Endothelial cell of umbilical vein (primary cell): ENCODE results near the gene PPEF2. TPM values are rescaled to one million over a fixed set of nuclear protein-coding genes. Genes with fewer than 3 reads are reported as not detected.

ENCODE experiments used
- BruUV-seq: library from RNA; stranded (reverse); fragments of 400-500 nt; replicated peaks from 2 replicates; lab custom pipeline; 2021; lab: Mats Ljungman, UMichigan
- CTCF ChIA-PET: fragments of 300-600, 350-600 bp; sonication (Branson Sonifier 250); formaldehyde crosslinking; loops from one replicate; lab custom pipeline; 2021; ENCODE audit warnings: antibody characterized with exemption, inconsistent platforms; lab: Charles Lee
- POLR2A ChIA-PET: fragments of 300-600, 350-600 bp; sonication (Branson Sonifier 250); formaldehyde crosslinking; loops from one replicate; lab custom pipeline; 2021; ENCODE audit warnings: antibody characterized with exemption, inconsistent platforms; lab: Charles Lee
- DNase-seq: peaks from one replicate; pipeline ENCODE4 v3.0.0-alpha.2; 2011; ENCODE audit warnings: low read depth, low spot score
- FAIRE-seq: peaks from 2 replicates; lab custom pipeline; 2011; peaks lifted over from hg19 to GRCh38; lab: Jason Lieb, UNC
- H2AFZ ChIP-seq: 2 replicates; pipeline ENCODE4 v1.6.0; 2012; ENCODE audit warnings: low read depth, low read length, control low read depth, inconsistent platforms
- H3K27ac ChIP-seq: 2 replicates; pipeline ENCODE4 v1.5.1; 2011; ENCODE audit warnings: low read depth, mild to moderate bottlenecking, control low read depth, low read length, moderate library complexity; ENCODE audit not compliant: insufficient read depth
- H3K27me3 ChIP-seq, 2 experiments: 2 replicates each; pipeline versions ENCODE4 v1.6.0 to v1.6.1; 2011; ENCODE audit warnings: low read length in 2 of 2, mixed read lengths in 1 of 2; ENCODE audit not compliant: control insufficient read depth in 2 of 2, insufficient read depth in 2 of 2
- H3K36me3 ChIP-seq, 2 experiments: 2 replicates in 1 of 2; 3 replicates in 1 of 2; pipeline ENCODE4 v1.5.1; 2011; ENCODE audit warnings: low read length in 2 of 2, mild to moderate bottlenecking in 1 of 2, moderate library complexity in 1 of 2; ENCODE audit not compliant: control insufficient read depth in 2 of 2, insufficient read depth in 2 of 2; ENCODE audit errors: extremely low read depth in 1 of 2
- H3K4me1 ChIP-seq: 3 replicates; pipeline ENCODE4 v1.5.1; 2011; ENCODE audit warnings: mild to moderate bottlenecking, low read length; ENCODE audit not compliant: control insufficient read depth, insufficient read depth; ENCODE audit errors: extremely low read depth
- H3K4me2 ChIP-seq: 2 replicates; pipeline ENCODE4 v1.6.1; 2011; ENCODE audit warnings: low read length, control low read depth, mixed read lengths; ENCODE audit not compliant: insufficient read depth
- H3K4me3 ChIP-seq, 3 experiments: fragments of 200-600 bp in 1 of 3; sonication (generic), shearing (Covaris generic) in 1 of 3; replicated peaks in 1 of 3; 2 replicates each; pipeline ENCODE4 v1.5.1; 2011 to 2016; ENCODE audit warnings: control low read depth in 3 of 3, low read length in 3 of 3, mild to moderate bottlenecking in 2 of 3, inconsistent platforms in 1 of 3, low read depth in 1 of 3, moderate library complexity in 1 of 3; ENCODE audit not compliant: insufficient read depth in 1 of 3
- H3K79me2 ChIP-seq: 2 replicates; pipeline ENCODE4 v1.6.0; 2012; ENCODE audit warnings: low read length, inconsistent platforms; ENCODE audit not compliant: control insufficient read depth, insufficient read depth
- H3K9ac ChIP-seq: replicated peaks from 2 replicates; pipeline ENCODE3; 2011; ENCODE audit warnings: low read length, control low read depth; ENCODE audit not compliant: insufficient read depth; ENCODE audit errors: extremely low read depth
- H3K9me1 ChIP-seq: replicated peaks from 3 replicates; pipeline ENCODE4 v1.6.0; 2011; ENCODE audit warnings: mild to moderate bottlenecking, low read length; ENCODE audit not compliant: control insufficient read depth, insufficient read depth; ENCODE audit errors: extremely low read depth
- H3K9me3 ChIP-seq: replicated peaks from 2 replicates; pipeline ENCODE4 v1.5.1; 2012; ENCODE audit warnings: low read length, inconsistent platforms; ENCODE audit not compliant: control insufficient read depth, insufficient read depth
- H4K20me1 ChIP-seq: replicated peaks from 2 replicates; pipeline ENCODE3; 2011; ENCODE audit warnings: mild to moderate bottlenecking, low read length; ENCODE audit not compliant: control insufficient read depth, insufficient read depth; ENCODE audit errors: extremely low read depth
- EZH2 ChIP-seq: IDR thresholded peaks from 2 replicates; pipeline ENCODE4 v1.6.1; 2012; ENCODE audit warnings: borderline replicate concordance, low read depth, mild to moderate bottlenecking, moderate library complexity, low read length, inconsistent platforms; ENCODE audit not compliant: severe bottlenecking
- FOS ChIP-seq: IDR thresholded peaks from 2 replicates; pipeline ENCODE4 v1.6.1; 2011; ENCODE audit warnings: mild to moderate bottlenecking, low read length, moderate library complexity, borderline replicate concordance; ENCODE audit not compliant: insufficient read depth
- GATA2 ChIP-seq: IDR thresholded peaks from 2 replicates; pipeline ENCODE4 v1.7.0; 2011; ENCODE audit warnings: low read depth, mild to moderate bottlenecking, moderate library complexity, mixed read lengths, low read length; ENCODE audit not compliant: insufficient read length, insufficient read depth
- JUN ChIP-seq: IDR thresholded peaks from 2 replicates; pipeline ENCODE4 v1.6.1; 2011; ENCODE audit warnings: borderline replicate concordance, low read depth; ENCODE audit not compliant: insufficient read length, insufficient read depth
- MYC ChIP-seq: IDR thresholded peaks from one replicate; pipeline ENCODE4 v1.6.1; 2011; ENCODE audit warnings: mild to moderate bottlenecking, low read depth, low read length
- POLR2A ChIP-seq: IDR thresholded peaks from 2 replicates; pipeline ENCODE4 v1.6.1; 2012; ENCODE audit warnings: low read depth, mild to moderate bottlenecking, control low read depth, low read length
- POLR2AphosphoS5 ChIP-seq: IDR thresholded peaks from 2 replicates; pipeline ENCODE4 v1.6.1; 2012; ENCODE audit warnings: low read depth, mild to moderate bottlenecking, control low read depth, low read length, moderate library complexity; ENCODE audit not compliant: insufficient read depth
- dilution Hi-C: fragments of 300-500 bp; cut with MboI; formaldehyde crosslinking; loops from one replicate; pipeline ENCODE4 v1.15.0; 2019; ENCODE audit warnings: low sequenced_read_pairs; ENCODE audit not compliant: extremely low pct_ligation_motif_present
- intact Hi-C: fragments of 100-400 bp; cut with micrococcal nuclease; formaldehyde crosslinking; loops from one replicate; pipeline ENCODE4 v1.10.0; 2022
- polyA plus RNA-seq, 4 experiments: library from polyadenylated mRNA; depleted of rRNA in 3 of 4; stranded (reverse) in 3 of 4; unstranded in 1 of 4; fragments of >200 nt; gene quantifications; 2 replicates each; pipeline versions ENCODE4 v1.2.1 to v1.2.3, GENCODE V29; 2011 to 2012; ENCODE audit warnings: missing spikeins in 1 of 4
- total RNA-seq: library from RNA; stranded (reverse); gene quantifications from 2 replicates; pipeline ENCODE4 v1.2.3, GENCODE V29; 2021
- TF ChIP-seq, protein P1 (sequence below), 2 donors: IDR thresholded peaks; 1 replicate in 1 of 2; 2 replicates in 1 of 2; pipeline ENCODE4 v1.5.1; 2011; ENCODE audit warnings: low read length in 2 of 2, mild to moderate bottlenecking in 2 of 2, moderate library complexity in 2 of 2, control low read depth in 1 of 2, inconsistent platforms in 1 of 2, low read depth in 1 of 2; ENCODE audit not compliant: insufficient read depth in 1 of 2; ENCODE audit errors: extremely low read depth in 1 of 2
- TF ChIP-seq, protein P2 (sequence below): IDR thresholded peaks from 2 replicates; pipeline ENCODE4 v1.6.1; 2011; ENCODE audit not compliant: insufficient read depth, insufficient read length

Gene PPEF2
- total and polyA plus RNA-seq, 2 donors (not counting 3 experiments of a cell fraction or from before 2014, with no cell fraction given) = 0.23 TPM; not detected in 1

DNA sequence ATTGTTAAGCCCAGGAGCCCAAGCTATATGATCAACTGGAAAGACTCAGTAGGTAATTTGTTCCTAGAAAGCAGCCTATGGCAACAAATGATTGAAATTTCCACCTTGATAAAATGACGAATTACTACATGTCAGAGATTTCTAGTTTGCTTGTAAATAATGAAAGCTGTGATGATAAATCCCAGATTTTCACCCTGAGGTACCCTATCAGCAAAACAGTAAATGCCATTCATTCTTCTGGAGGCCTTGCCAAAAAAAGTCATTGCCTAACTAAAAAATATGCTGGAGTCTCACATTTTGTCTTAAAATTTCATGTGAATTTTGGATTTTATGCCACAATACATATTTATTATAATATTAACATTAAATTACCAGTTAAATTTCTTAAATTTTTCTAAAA is 71.3 kb downstream of the PPEF2 start:
- DNase-seq (no peak), FAIRE-seq (no peak)
- Histone ChIP-seq H3K27ac (no peak overlapping the region), H3K9me3 (no peaks in the 10 kb centered on the region), H3K79me2 (no peaks in the 10 kb centered on the region), H3K9me1 (no peaks in the 10 kb centered on the region), H4K20me1 (no peaks in the 10 kb centered on the region), H3K27me3 (peaks cover 0 to 2% of the 10 kb centered on the region in 2 experiments), H3K36me3 (no peaks in the 10 kb centered on the region), H3K4me2 (no peak overlapping the region), H3K4me1 (no peaks in the 10 kb centered on the region), H3K9ac (no peak overlapping the region), H2AFZ (no peak overlapping the region), H3K4me3 (no peak overlapping the region)
- dilution Hi-C loops (no loop called here), intact Hi-C loops (no loop called here)
- BruUV-seq = no TSS peak
- ChIA-PET POLR2A (no interaction called here), CTCF (interaction anchor here (4.6 kb wide), 1 partner anchor 17 kb away, joined by 24 read pairs; no protein-coding TSS in a partner anchor)
- no peak for TF ChIP-seq JUN
- no peak for TF ChIP-seq POLR2AphosphoS5
- no peak for TF ChIP-seq EZH2
- TF ChIP-seq FOS = no peak
- TF ChIP-seq GATA2 = no peak
- TF ChIP-seq, protein P1, sequence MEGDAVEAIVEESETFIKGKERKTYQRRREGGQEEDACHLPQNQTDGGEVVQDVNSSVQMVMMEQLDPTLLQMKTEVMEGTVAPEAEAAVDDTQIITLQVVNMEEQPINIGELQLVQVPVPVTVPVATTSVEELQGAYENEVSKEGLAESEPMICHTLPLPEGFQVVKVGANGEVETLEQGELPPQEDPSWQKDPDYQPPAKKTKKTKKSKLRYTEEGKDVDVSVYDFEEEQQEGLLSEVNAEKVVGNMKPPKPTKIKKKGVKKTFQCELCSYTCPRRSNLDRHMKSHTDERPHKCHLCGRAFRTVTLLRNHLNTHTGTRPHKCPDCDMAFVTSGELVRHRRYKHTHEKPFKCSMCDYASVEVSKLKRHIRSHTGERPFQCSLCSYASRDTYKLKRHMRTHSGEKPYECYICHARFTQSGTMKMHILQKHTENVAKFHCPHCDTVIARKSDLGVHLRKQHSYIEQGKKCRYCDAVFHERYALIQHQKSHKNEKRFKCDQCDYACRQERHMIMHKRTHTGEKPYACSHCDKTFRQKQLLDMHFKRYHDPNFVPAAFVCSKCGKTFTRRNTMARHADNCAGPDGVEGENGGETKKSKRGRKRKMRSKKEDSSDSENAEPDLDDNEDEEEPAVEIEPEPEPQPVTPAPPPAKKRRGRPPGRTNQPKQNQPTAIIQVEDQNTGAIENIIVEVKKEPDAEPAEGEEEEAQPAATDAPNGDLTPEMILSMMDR (IDR thresholded peaks at IDR 0.05; ENCODE audit: extremely low read depth in 1 of 2, insufficient read depth in 1 of 2, low read depth in 1 of 2, low read length in 2 of 2) = no peak
- TF ChIP-seq MYC = no peak
- no peak for TF ChIP-seq POLR2A
- TF ChIP-seq, protein P2, sequence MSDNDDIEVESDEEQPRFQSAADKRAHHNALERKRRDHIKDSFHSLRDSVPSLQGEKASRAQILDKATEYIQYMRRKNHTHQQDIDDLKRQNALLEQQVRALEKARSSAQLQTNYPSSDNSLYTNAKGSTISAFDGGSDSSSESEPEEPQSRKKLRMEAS = no peak
